KOPT-K1 (cell line): ENCODE measurements around the gene MAPK6.
A peak's percentile ranks its signal among the peaks of the same experiment; 100 is the strongest.
"Not testable (repeated sequence)": the region's sequence is repeated elsewhere in the genome, so short reads cannot be mapped to it uniquely, and the experiment has no call there.

Source experiments
- H3K27ac ChIP-seq: fragments of 200-600 bp; sonication (generic); 2 replicates; pipeline ENCODE4 v1.5.1; 2016; ENCODE audit warnings: antibody characterized with exemption, mild to moderate bottlenecking, low read depth, low read length; ENCODE audit not compliant: poor library complexity, severe bottlenecking
- H3K36me3 ChIP-seq: fragments of 200-600 bp; sonication (generic); 2 replicates; pipeline ENCODE4 v1.5.1; 2017; ENCODE audit warnings: antibody characterized with exemption, mild to moderate bottlenecking, low read length, moderate library complexity; ENCODE audit not compliant: insufficient read depth
- H3K9me3 ChIP-seq: fragments of 200-600 bp; sonication (generic); 2 replicates; pipeline ENCODE4 v1.5.1; 2017; ENCODE audit warnings: antibody characterized with exemption, low read length, mild to moderate bottlenecking; ENCODE audit not compliant: insufficient read depth, poor library complexity, severe bottlenecking

Gene MAPK6

GRCh38 chr15:52078197-52078875 is 59.3 kb downstream of the MAPK6 start:
- Histone ChIP-seq H3K36me3 (no peaks in the 10 kb centered on the region), H3K27ac (no peak overlapping the region), H3K9me3 (no peaks in the 10 kb centered on the region)

GRCh38 chr15:52078876-52079700 is 60.1 kb downstream of the MAPK6 start:
- H3K36me3 ChIP-seq, result no peaks in the 10 kb centered on the region
- no peak overlapping the region for H3K27ac ChIP-seq
- H3K9me3 ChIP-seq, result no peaks in the 10 kb centered on the region

- Histone ChIP-seq H3K36me3 (no peaks in the 10 kb centered on the region), H3K9me3 (no peaks in the 10 kb centered on the region), H3K27ac (no peak overlapping the region)
These were observed 61.0 kb downstream of the MAPK6 start for GRCh38 chr15:52080031-52080430.

GRCh38 chr15:52080706-52081392 is 61.8 kb downstream of the MAPK6 start:
- Histone ChIP-seq H3K9me3 (no peaks in the 10 kb centered on the region), H3K27ac (no peak overlapping the region), H3K36me3 (no peaks in the 10 kb centered on the region)

GRCh38 chr15:52082197-52083036 is 63.4 kb downstream of the MAPK6 start:
- Histone ChIP-seq H3K36me3 (no peaks in the 10 kb centered on the region), H3K9me3 (peaks cover 11% of the 10 kb centered on the region), H3K27ac (peak overlapping the region; percentile 65)

GRCh38 chr15:52083037-52083359 is 64.0 kb downstream of the MAPK6 start:
- Histone ChIP-seq H3K9me3 (peaks cover 11% of the 10 kb centered on the region), H3K27ac (peak overlapping the region; percentile 65)
- not testable (repeated sequence) for H3K36me3 ChIP-seq

- Histone ChIP-seq H3K9me3 (peaks cover 11% of the 10 kb centered on the region), H3K36me3 (no peaks in the 10 kb centered on the region), H3K27ac (no peak overlapping the region)
These were observed 64.6 kb downstream of the MAPK6 start for GRCh38 chr15:52083603-52084002.

GRCh38 chr15:52085299-52085698 is 66.3 kb downstream of the MAPK6 start:
- Histone ChIP-seq H3K9me3 (peaks cover 20% of the 10 kb centered on the region), H3K27ac (no peak overlapping the region), H3K36me3 (no peaks in the 10 kb centered on the region)

GRCh38 chr15:52086011-52086786 is 67.2 kb downstream of the MAPK6 start:
- no peak overlapping the region for H3K27ac ChIP-seq
- H3K36me3 ChIP-seq, result no peaks in the 10 kb centered on the region
- H3K9me3 ChIP-seq, result peaks cover 24% of the 10 kb centered on the region

- Histone ChIP-seq H3K9me3 (peaks cover 24% of the 10 kb centered on the region), H3K36me3 (no peaks in the 10 kb centered on the region), H3K27ac (no peak overlapping the region)
These were observed 71.2 kb downstream of the MAPK6 start for GRCh38 chr15:52090193-52090592.

- peaks cover 12% of the 10 kb centered on the region for H3K9me3 ChIP-seq
- H3K36me3 ChIP-seq, result no peaks in the 10 kb centered on the region
- H3K27ac ChIP-seq, result no peak overlapping the region
These were observed 74.1 kb downstream of the MAPK6 start for GRCh38 chr15:52093167-52093538.

GRCh38 chr15:52093539-52094510 is 74.8 kb downstream of the MAPK6 start:
- no peak overlapping the region for H3K27ac ChIP-seq
- peaks cover 12% of the 10 kb centered on the region for H3K9me3 ChIP-seq
- H3K36me3 ChIP-seq, result no peaks in the 10 kb centered on the region

GRCh38 chr15:52094811-52095584 is 76.0 kb downstream of the MAPK6 start:
- H3K27ac ChIP-seq, result no peak overlapping the region
- H3K9me3 ChIP-seq, result peaks cover 6% of the 10 kb centered on the region
- no peaks in the 10 kb centered on the region for H3K36me3 ChIP-seq
